Activated naive CD8-positive, alpha-beta T cell treated with anti-CD3 and anti-CD28 coated beads, Interleukin-2, amount 10 ng/mL, durations not matched to agents 7 days and 5 days (primary cell): Measurements from ENCODE around the gene DHRS7. TPM values are rescaled to one million over a fixed set of nuclear protein-coding genes. Genes with fewer than 3 reads are reported as not detected.

Source experiments
- ATAC-seq: fragments of 150-1000 bp; cut with Tn5 transposase; one replicate; pipeline ENCODE4 v1.10.0; 2021; ENCODE audit warnings: low read depth, moderate library complexity
- POLR2A ChIA-PET: fragments of 350-600 bp; sonication (Branson Sonifier 250); formaldehyde crosslinking; loops from one replicate; lab custom pipeline; 2021; ENCODE audit warnings: antibody characterized with exemption; lab: Charles Lee
- DNase-seq: peaks from one replicate; pipeline ENCODE4 v3.0.0; 2021
- H3K27ac Mint-ChIP-seq: one replicate; pipeline ENCODE4 v1.8.0; 2022; ENCODE audit warnings: mild to moderate bottlenecking, mixed read lengths
- H3K27me3 Mint-ChIP-seq: one replicate; pipeline ENCODE4 v1.8.0; 2022; ENCODE audit warnings: mild to moderate bottlenecking, moderate library complexity, mixed read lengths
- H3K36me3 Mint-ChIP-seq: one replicate; pipeline ENCODE4 v1.8.0; 2021; ENCODE audit warnings: mild to moderate bottlenecking, mixed read lengths
- H3K4me1 Mint-ChIP-seq: one replicate; pipeline ENCODE4 v1.8.0; 2021; ENCODE audit warnings: mixed read lengths
- H3K4me3 Mint-ChIP-seq: one replicate; pipeline ENCODE4 v1.8.0; 2022; ENCODE audit warnings: mild to moderate bottlenecking, moderate library complexity, mixed read lengths
- H3K9me3 Mint-ChIP-seq: one replicate; pipeline ENCODE4 v1.8.0; 2021; ENCODE audit warnings: mixed read lengths
- total RNA-seq, 2 experiments: library from RNA; stranded (reverse); gene quantifications; one replicate each; pipeline ENCODE4 v1.2.3, GENCODE V29; 2021

DHRS7 gene
- total RNA-seq, 2 experiments from 2014 or later, result 69.3 to 73.0 TPM

DNA sequence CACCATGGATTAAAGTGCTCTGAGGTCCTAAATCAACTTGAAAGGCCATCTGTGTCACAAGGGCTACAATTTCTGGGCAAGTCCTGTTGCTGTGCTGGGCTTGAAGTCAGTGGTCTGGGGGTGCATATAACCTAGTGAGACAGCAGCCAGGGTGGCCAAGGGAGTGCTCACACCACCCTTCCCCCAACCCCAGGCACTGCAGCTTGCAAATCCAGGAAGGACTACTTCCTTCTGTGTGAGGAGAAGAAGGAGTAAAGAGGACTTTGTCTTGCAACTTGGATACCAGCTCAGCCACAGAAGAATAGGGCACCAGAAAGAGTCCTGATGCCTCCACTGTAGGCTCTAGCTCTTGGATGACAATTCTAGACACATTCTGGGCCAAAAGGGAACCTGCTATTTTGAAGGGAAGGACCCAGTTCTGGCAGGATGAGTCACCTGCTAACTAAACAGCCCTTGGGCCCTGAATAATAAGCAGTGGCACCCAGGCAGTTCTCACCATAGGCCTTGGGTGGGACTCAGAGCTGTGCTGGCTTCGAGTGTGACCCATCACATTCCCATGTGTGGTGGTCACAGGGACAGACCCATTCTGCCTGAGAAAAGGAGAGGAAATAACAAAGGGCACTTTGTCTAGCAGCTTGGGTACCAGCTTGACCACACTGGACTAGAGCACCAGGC lies 32.6 kb upstream of the DHRS7 start:
- Mint-ChIP-seq H3K27me3 (no peaks in the 10 kb centered on the region), H3K27ac (no peak overlapping the region), H3K4me1 (peaks cover 6% of the 10 kb centered on the region), H3K4me3 (no peak overlapping the region), H3K9me3 (peaks cover 5% of the 10 kb centered on the region), H3K36me3 (peaks cover 4% of the 10 kb centered on the region)
- DNase-seq (no peak), ATAC-seq (no peak)
- POLR2A ChIA-PET, result no interaction called here

DNA sequence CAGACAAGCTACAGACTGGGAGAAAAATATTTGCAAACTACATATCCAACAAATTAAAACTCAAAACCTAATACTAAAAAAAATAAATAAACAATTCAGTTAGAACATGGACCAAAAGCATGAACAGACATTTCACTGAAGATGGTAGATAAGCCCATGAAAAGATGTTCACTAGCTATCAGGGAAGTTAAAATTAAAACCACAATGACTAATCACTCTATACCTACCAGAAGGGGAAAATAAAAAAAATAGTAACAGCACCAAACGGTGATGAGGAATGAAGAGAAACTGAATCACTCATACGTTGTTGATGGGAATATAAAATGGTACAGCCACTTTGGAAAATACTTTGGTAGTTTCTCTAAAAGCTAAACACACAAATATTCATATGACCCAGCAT lies 31.1 kb upstream of the DHRS7 start:
- H3K4me1 Mint-ChIP-seq, result peaks cover 6% of the 10 kb centered on the region
- no peaks in the 10 kb centered on the region for H3K27me3 Mint-ChIP-seq
- no peak overlapping the region for H3K27ac Mint-ChIP-seq
- POLR2A ChIA-PET, result interaction anchor here (0.5 kb wide), 1 partner anchor 21 kb away, joined by 3 read pairs; no protein-coding TSS in a partner anchor
- ATAC-seq (no peak), DNase-seq (no peak)
- peaks cover 4% of the 10 kb centered on the region for H3K36me3 Mint-ChIP-seq
- H3K4me3 Mint-ChIP-seq, result no peak overlapping the region
- H3K9me3 Mint-ChIP-seq, result peaks cover 5% of the 10 kb centered on the region

DNA sequence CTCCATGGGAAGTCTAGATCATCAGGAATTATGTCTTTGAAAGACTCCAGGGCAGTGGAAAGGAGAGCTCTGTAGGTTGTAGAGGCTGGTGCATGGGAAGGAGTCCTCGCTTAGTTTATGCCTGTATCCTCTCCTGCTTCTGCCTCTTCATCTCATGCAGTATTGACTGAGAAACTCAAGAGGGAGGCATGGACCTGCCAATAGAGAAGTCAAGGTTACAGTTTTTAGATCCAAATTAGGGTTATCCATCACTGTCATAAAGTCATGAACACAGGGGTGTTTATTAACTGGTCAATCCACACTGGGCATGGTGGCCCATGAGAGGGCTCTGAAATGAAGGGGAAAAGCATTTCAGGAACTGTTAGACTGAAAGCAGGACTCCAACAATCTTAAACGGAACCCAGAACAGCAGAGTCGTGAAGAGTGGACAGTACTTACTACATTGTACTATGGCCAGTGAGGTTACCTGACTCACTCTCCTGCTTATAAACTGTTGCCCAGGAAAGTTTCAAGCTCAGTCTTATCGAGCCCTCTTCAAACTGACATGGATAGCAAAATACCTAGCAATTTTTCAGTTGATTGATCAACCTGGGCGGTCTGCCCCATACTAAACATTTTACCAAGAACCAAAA lies 30.1 kb upstream of the DHRS7 start:
- Mint-ChIP-seq H3K4me1 (peaks cover 6% of the 10 kb centered on the region), H3K9me3 (peaks cover 5% of the 10 kb centered on the region), H3K36me3 (peaks cover 4% of the 10 kb centered on the region), H3K27ac (no peak overlapping the region), H3K4me3 (no peak overlapping the region), H3K27me3 (no peaks in the 10 kb centered on the region)
- DNase-seq (no peak), ATAC-seq (no peak)
- POLR2A ChIA-PET, result no interaction called here

DNA sequence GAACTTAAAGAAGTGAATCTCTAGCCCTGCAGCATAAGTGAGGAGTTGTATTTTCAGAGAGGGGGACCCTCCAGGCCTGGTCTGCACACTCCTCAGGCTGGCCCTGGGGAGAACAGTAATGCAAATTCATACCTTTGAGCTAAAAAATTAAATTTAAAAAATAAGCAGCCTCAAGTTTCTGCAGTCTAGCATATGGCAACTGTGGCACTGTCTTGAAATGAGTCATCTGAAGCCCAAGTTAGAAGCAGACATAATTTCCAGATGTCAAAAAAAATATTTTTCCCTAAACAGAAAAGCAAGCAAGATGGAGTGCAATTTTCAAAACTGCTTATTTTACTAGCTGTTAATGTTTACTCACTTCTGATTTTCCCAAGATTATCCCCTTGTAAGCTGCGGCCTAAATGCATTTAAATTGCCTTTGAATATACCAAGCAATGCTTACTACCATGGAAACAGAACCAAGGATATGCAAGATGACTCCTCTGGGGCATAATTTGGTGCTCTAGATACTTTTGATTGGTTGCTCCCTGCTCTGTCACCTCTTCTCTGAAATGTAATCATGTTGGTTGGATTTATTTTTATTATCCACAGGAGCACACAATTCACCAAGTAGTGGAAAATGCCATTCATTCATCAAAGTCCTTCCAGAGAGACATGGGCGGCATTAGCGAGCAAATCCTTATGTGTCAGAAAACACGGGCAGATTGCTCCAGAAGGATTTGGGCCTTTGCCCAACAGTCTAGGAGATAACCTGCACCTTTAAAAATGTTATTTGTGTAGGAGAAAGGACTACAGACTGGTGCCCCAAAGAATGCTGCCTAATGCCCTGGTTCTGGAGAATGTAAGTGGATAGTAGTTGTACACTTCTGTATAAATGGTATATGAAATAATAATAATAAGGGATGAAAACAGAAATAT lies 25.0 kb upstream of the DHRS7 start:
- POLR2A ChIA-PET, result no interaction called here
- Mint-ChIP-seq H3K4me1 (no peaks in the 10 kb centered on the region), H3K27me3 (no peaks in the 10 kb centered on the region), H3K36me3 (no peaks in the 10 kb centered on the region), H3K4me3 (no peak overlapping the region), H3K9me3 (no peaks in the 10 kb centered on the region), H3K27ac (no peak overlapping the region)
- ATAC-seq (no peak), DNase-seq (no peak)

DNA sequence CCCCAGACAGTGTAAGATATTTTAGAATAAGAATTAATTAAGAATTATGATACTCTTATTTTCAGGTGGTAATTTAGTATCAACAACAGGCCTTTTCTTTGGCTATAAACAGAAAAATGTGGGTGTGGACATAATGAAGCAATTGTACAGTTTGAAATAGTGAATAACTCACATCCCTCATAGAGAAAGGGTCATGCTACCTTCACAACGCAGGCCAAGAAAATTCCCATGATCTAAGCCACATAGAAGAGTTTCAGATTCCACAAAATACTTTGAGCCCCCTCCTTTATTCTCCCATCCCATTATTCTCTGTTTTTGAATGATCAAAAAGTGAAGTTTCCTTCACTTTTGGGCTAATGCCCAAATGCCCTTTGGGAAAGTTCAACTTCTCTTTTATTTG lies 23.5 kb upstream of the DHRS7 start:
- H3K4me1 Mint-ChIP-seq, result peaks cover 6% of the 10 kb centered on the region
- no peaks in the 10 kb centered on the region for H3K36me3 Mint-ChIP-seq
- no peak overlapping the region for H3K27ac Mint-ChIP-seq
- H3K9me3 Mint-ChIP-seq, result no peaks in the 10 kb centered on the region
- POLR2A ChIA-PET, result no interaction called here
- H3K27me3 Mint-ChIP-seq, result no peaks in the 10 kb centered on the region
- no peak for ATAC-seq
- no peak for DNase-seq
- H3K4me3 Mint-ChIP-seq, result no peak overlapping the region

DNA sequence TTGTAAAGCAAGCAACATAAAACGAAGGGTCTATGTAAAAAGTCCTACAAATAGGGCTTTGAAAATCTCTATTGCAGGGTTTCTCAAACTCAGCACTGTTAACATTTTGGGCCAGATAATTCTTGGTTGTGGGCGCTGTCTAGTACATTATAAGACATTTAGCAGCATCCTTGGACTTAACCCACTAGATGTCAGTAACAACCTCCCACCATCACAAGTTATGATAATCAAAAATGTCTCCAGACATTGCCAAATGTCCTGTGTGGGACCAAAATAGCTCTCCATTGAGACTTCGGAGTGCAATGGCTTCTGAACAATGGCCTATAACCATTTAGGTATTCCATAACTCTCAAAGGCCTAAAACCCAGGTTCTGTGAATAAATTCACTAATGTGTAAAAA lies 22.9 kb upstream of the DHRS7 start:
- H3K27ac Mint-ChIP-seq, result no peak overlapping the region
- ATAC-seq (no peak), DNase-seq (no peak)
- no peaks in the 10 kb centered on the region for H3K9me3 Mint-ChIP-seq
- H3K36me3 Mint-ChIP-seq, result no peaks in the 10 kb centered on the region
- H3K27me3 Mint-ChIP-seq, result no peaks in the 10 kb centered on the region
- H3K4me3 Mint-ChIP-seq, result no peak overlapping the region
- peaks cover 11% of the 10 kb centered on the region for H3K4me1 Mint-ChIP-seq
- POLR2A ChIA-PET, result no interaction called here

DNA sequence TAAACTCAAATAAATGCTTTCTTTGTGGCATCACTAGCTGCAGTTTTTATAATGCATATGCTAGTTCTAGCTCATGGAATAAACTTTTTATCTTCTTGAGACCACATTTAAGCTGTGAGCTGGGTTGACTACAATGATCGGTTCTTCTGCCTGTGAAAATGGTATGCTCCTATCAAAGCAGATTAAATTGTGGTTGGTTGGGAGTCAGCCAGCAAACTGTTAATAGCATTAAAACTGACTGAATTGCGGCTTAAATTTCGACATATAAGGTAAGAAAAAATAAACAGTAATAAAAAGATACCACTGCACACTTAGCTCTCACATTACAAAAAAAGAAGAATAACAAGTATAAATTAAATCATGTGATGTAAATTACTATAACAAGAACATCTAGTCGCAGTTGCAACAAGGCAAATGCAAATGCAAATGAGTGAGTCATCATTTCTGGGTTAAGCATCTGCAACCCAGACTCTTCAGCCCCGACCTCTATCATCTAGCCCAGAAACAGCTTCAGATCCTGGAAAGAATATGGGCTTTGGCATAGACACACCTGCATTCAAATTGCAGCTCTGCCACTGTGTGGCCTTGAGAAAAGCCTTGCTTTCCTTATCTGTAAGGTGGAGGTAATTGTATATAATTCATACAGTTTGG lies 19.8 kb upstream of the DHRS7 start:
- DNase-seq, result no peak
- H3K4me3 Mint-ChIP-seq, result no peak overlapping the region

DNA sequence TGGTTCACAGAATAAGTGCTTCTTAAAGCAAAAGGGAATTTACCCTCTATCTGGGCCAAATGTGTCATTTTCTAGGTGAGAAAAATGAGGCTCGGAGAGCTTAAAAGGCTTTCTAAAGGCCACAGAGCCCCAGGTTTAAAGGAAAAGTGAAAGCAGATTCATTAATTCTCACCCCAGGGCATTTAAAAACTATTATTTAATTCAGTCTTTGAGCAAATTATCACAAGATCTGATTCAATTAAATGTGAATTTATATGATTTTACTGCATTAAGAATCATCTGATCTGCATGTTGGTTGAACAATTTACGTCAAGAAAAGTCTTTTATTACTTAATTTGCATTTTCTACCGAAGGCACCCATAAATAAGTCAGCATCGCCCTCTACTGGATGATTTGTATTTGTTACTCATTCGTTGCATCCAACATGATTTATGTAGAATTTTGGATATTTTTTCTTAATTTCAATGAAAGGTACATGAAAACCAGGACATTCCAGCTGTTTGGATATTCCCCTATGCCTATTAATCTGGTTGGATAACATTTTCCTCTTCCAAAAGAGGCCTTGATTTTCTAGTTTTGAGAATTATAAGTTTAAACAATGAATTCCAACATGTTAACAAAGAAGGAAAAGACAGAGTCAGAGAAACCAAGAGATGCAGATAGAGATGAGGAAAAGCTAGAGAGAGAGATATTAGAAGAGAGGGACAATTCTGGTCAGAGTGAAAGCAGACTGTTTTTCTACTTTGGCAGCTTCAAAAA lies 19.1 kb upstream of the DHRS7 start:
- H3K27ac Mint-ChIP-seq, result peak overlapping the region; percentile 84
- POLR2A ChIA-PET, result interaction anchor here (1.4 to 2.1 kb wide), 3 partner anchors 19 to 219 kb away, joined by 5 to 9 read pairs (median 8); partner anchors contain the start of genes DHRS7 and PPM1A
- peaks cover 1% of the 10 kb centered on the region for H3K9me3 Mint-ChIP-seq
- no peaks in the 10 kb centered on the region for H3K36me3 Mint-ChIP-seq
- DNase-seq (no peak), ATAC-seq (peak; percentile 61)
- peak overlapping the region; percentile 79 for H3K4me3 Mint-ChIP-seq
- H3K27me3 Mint-ChIP-seq, result no peaks in the 10 kb centered on the region
- H3K4me1 Mint-ChIP-seq, result peaks cover 11% of the 10 kb centered on the region

More for the DNA sequence above, 19.8 kb upstream of the DHRS7 start:
- no peak for ATAC-seq
- Mint-ChIP-seq H3K36me3 (no peaks in the 10 kb centered on the region), H3K27me3 (no peaks in the 10 kb centered on the region), H3K4me1 (peaks cover 11% of the 10 kb centered on the region), H3K27ac (no peak overlapping the region), H3K9me3 (peaks cover 1% of the 10 kb centered on the region)
- POLR2A ChIA-PET, result no interaction called here

DNA sequence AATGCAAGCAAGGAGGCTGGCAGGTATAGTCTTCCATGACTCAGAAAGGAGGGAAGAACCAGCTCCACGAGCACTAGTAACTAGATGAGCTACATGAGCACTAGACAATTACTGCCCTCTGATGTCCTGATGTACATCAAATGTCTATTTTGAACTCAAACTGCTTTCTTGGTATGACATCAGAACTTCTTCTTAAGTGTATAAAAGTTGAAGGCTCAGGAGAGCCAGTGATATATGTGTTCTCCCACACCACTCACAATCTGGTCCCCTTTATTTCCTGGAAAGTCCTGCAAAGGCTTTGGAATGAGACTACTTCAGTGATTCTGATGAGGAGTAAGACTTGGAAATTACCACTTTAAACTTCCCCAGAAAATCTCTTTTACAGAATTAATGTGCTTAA lies 18.5 kb upstream of the DHRS7 start:
- peak overlapping the region; percentile 79 for H3K4me3 Mint-ChIP-seq
- POLR2A ChIA-PET, result interaction anchor here (1.4 to 2.1 kb wide), 3 partner anchors 19 to 219 kb away, joined by 5 to 9 read pairs (median 8); partner anchors contain the start of genes DHRS7 and PPM1A
- H3K4me1 Mint-ChIP-seq, result peaks cover 11% of the 10 kb centered on the region
- DNase-seq (no peak), ATAC-seq (peak; percentile 33)
- H3K9me3 Mint-ChIP-seq, result peaks cover 1% of the 10 kb centered on the region
- no peaks in the 10 kb centered on the region for H3K36me3 Mint-ChIP-seq
- peak overlapping the region; percentile 84 for H3K27ac Mint-ChIP-seq
- H3K27me3 Mint-ChIP-seq, result no peaks in the 10 kb centered on the region

DNA sequence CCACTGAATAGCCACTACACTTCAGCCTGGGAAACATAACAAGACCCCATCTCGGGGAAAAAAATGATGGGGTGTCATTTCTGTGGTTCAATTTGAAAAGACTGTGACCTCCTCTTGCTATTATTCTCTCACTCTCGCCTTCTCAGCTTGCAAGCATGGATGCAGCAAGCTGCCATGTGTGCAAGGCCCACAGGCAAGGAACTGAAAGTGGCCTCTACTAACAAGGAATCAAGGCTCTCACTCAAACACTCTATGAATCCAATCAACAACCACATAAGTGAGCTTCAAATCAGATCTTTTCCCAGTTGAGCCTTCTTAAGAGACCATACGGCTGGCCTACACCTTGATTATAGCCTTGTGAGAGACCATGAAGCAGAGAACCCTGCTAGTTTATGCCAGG lies 17.9 kb upstream of the DHRS7 start:
- H3K4me1 Mint-ChIP-seq, result peaks cover 11% of the 10 kb centered on the region
- POLR2A ChIA-PET, result interaction anchor here (1.4 to 2.1 kb wide), 3 partner anchors 18 to 218 kb away, joined by 5 to 9 read pairs (median 8); partner anchors contain the start of genes DHRS7 and PPM1A
- DNase-seq (no peak), ATAC-seq (no peak)
- H3K9me3 Mint-ChIP-seq, result peaks cover 1% of the 10 kb centered on the region
- no peak overlapping the region for H3K27ac Mint-ChIP-seq
- no peak overlapping the region for H3K4me3 Mint-ChIP-seq
- H3K27me3 Mint-ChIP-seq, result no peaks in the 10 kb centered on the region
- H3K36me3 Mint-ChIP-seq, result no peaks in the 10 kb centered on the region

DNA sequence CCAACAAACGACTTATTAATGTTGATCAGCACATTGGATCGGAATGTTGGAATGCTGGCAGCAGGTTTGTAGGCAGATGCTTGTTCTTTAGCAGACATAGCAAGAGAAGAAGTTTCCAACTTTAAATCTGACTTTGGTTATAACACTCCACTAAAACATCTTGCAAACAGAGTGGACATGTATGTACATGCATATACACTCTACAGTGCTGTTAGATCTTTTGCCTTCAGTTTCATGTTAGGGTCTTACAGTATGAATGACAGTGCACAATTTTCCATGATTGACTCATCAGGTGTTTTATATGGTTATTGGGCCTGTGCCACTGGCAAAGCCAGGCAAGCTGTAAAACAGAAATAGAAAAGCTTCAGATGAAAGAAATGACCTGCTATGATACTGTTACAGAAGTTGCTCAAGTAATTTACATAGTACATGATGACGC lies 14.3 kb upstream of the DHRS7 start:
- Mint-ChIP-seq H3K4me1 (peaks cover 12% of the 10 kb centered on the region), H3K4me3 (no peak overlapping the region), H3K27me3 (no peaks in the 10 kb centered on the region), H3K9me3 (peaks cover 1% of the 10 kb centered on the region), H3K27ac (no peak overlapping the region), H3K36me3 (peaks cover 1% of the 10 kb centered on the region)
- ATAC-seq, result no peak
- no peak for DNase-seq
- POLR2A ChIA-PET, result no interaction called here

DNA sequence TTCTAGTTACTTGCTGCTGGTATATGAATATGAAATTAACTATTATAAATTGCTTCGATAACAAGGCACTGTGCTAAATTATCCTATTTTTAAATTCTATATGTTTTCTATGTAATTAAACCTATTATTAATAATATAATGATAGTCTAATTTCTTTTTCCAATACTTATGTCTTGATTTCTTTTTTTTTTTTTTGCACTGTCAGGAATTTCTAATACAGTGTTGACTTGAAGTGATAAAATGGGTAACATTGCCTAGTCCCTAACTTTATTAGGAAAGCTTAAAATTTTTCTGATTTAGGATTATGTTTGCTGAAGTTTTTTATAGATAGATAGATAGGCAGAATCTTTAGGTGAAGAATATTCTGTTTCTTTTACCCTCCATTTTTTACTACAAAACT lies 13.6 kb upstream of the DHRS7 start:
- POLR2A ChIA-PET, result no interaction called here
- H3K9me3 Mint-ChIP-seq, result peaks cover 1% of the 10 kb centered on the region
- H3K27ac Mint-ChIP-seq, result no peak overlapping the region
- ATAC-seq (no peak), DNase-seq (no peak)
- peaks cover 1% of the 10 kb centered on the region for H3K36me3 Mint-ChIP-seq
- peaks cover 9% of the 10 kb centered on the region for H3K4me1 Mint-ChIP-seq
- no peak overlapping the region for H3K4me3 Mint-ChIP-seq
- no peaks in the 10 kb centered on the region for H3K27me3 Mint-ChIP-seq
